Testis (tissue), 3 donors: Measurements from ENCODE around the gene ACBD4. TPM values are rescaled to one million over a fixed set of nuclear protein-coding genes. Genes with fewer than 3 reads are reported as not detected.

Experiments used
- DNase-seq: peaks from one replicate; pipeline ENCODE4 v3.0.0-alpha.2; 2019
- H3K27ac ChIP-seq, 2 donors: fragments of 200-600 bp; sonication (generic); one replicate each; pipeline ENCODE4 v1.5.1; 2019
- H3K27me3 ChIP-seq: fragments of 200-600 bp; sonication (generic); one replicate; pipeline ENCODE4 v1.5.1; 2019
- H3K36me3 ChIP-seq: fragments of 200-600 bp; sonication (generic); one replicate; pipeline ENCODE4 v1.5.1; 2017; ENCODE audit warnings: low read depth; ENCODE audit errors: missing control alignments
- H3K4me1 ChIP-seq: fragments of 200-600 bp; sonication (generic); one replicate; pipeline ENCODE4 v1.5.1; 2019
- H3K4me3 ChIP-seq, 2 donors: fragments of 200-600 bp; sonication (generic); one replicate each; pipeline ENCODE4 v1.5.1; 2017 to 2019
- H3K9me3 ChIP-seq: fragments of 200-600 bp; sonication (generic); one replicate; pipeline ENCODE4 v1.5.1; 2017
- CTCF ChIP-seq, 3 experiments: fragments of 450-650 bp in 2 of 3; fragments of 200-600 bp in 1 of 3; sonication (generic) in 1 of 3; IDR thresholded peaks; one replicate each; pipeline ENCODE4 v1.5.1; 2016 to 2019; ENCODE audit warnings: antibody characterized with exemption in 3 of 3, mild to moderate bottlenecking in 2 of 3, moderate library complexity in 1 of 3
- POLR2A ChIP-seq: fragments of 450-650 bp; IDR thresholded peaks from one replicate; pipeline ENCODE4 v1.6.1; 2017; ENCODE audit warnings: antibody characterized with exemption, mild to moderate bottlenecking, moderate library complexity
- WGBS, 2 donors: methylation state at CpG; one replicate each; pipeline ENCODE4 v1.1.5; 2018; 5-methylcytosine and 5-hydroxymethylcytosine counted together
- intact Hi-C: fragments of 100-400 bp; cut with DNase I; formaldehyde crosslinking; loops from one replicate; pipeline ENCODE4 v1.15.1; 2023; ENCODE audit warnings: low total_unique reads
- polyA plus RNA-seq: library from polyadenylated mRNA; stranded (reverse); fragments of 350-450 nt; fragmentation: Illumina TruSeq; extraction: RNeasy Lipid Tissue Mini Kit (QIAGEN cat#74804); gene quantifications from one replicate; pipeline ENCODE4 v1.2.3, GENCODE V29; 2014; ENCODE audit warnings: low read depth, low replicate concordance; ENCODE audit not compliant: insufficient read depth
- total RNA-seq, 2 donors: library from RNA; depleted of rRNA; stranded (reverse); fragments of >200 nt; gene quantifications; one replicate each; pipeline ENCODE4 v1.2.3, GENCODE V29; 2016

Gene ACBD4
- total and polyA plus RNA-seq, 3 donors from 2014 or later = 7.5 to 9.1 (median 8.3) TPM

- TF ChIP-seq CTCF (IDR thresholded peaks at IDR 0.05) (no peak), POLR2A (no peak)
- Histone ChIP-seq H3K27ac (peak overlapping the region in 1 of 2 donors; percentile 12), H3K4me1 (peaks cover 53% of the 10 kb centered on the region), H3K9me3 (no peaks in the 10 kb centered on the region), H3K36me3 (no peaks in the 10 kb centered on the region), H3K4me3 (no peak overlapping the region), H3K27me3 (no peaks in the 10 kb centered on the region)
- intact Hi-C loops = no loop called here
- DNase-seq = no peak
- WGBS, 2 donors = 48 to 54% methylated on average over 11 to 13 of the region's 13 CpGs
These were observed 28.0 kb upstream of the ACBD4 start for GRCh38 chr17:45107293-45108010.

GRCh38 chr17:45108051-45108450 is 27.4 kb upstream of the ACBD4 start:
- intact Hi-C loops = no loop called here
- no peak for DNase-seq
- Histone ChIP-seq H3K36me3 (no peaks in the 10 kb centered on the region), H3K9me3 (no peaks in the 10 kb centered on the region), H3K4me3 (no peak overlapping the region), H3K4me1 (peaks cover 47% of the 10 kb centered on the region), H3K27ac (peak overlapping the region in 1 of 2 donors; percentile 12), H3K27me3 (no peaks in the 10 kb centered on the region)
- 63 to 76% methylated on average over 6 to 9 of the region's 9 CpGs for WGBS, 2 donors
- no peak for TF ChIP-seq CTCF (IDR thresholded peaks at IDR 0.05)
- TF ChIP-seq POLR2A = no peak

GRCh38 chr17:45108595-45109521 is 26.6 kb upstream of the ACBD4 start:
- no peak for DNase-seq
- no peak overlapping the region for H3K4me3 ChIP-seq
- intact Hi-C loops = no loop called here
- no peaks in the 10 kb centered on the region for H3K9me3 ChIP-seq
- H3K36me3 ChIP-seq = no peaks in the 10 kb centered on the region
- TF ChIP-seq CTCF (IDR thresholded peaks at IDR 0.05) (no peak), POLR2A (no peak)
- 76 to 80% methylated on average over 11 to 12 of the region's 12 CpGs for WGBS, 2 donors
- no peaks in the 10 kb centered on the region for H3K27me3 ChIP-seq
- H3K4me1 ChIP-seq = peaks cover 45% of the 10 kb centered on the region
- peak overlapping the region in 1 of 2 donors; percentile 84 for H3K27ac ChIP-seq

GRCh38 chr17:45110676-45111611 is 24.5 kb upstream of the ACBD4 start:
- DNase-seq = peak; percentile 73
- H3K4me1 ChIP-seq = peaks cover 43% of the 10 kb centered on the region
- no peaks in the 10 kb centered on the region for H3K9me3 ChIP-seq
- H3K27ac ChIP-seq = peak overlapping the region; percentile 67 to 84
- no peaks in the 10 kb centered on the region for H3K27me3 ChIP-seq
- intact Hi-C loops = no loop called here
- TF ChIP-seq POLR2A (no peak), CTCF (IDR thresholded peaks at IDR 0.05) (no peak)
- H3K36me3 ChIP-seq = no peaks in the 10 kb centered on the region
- H3K4me3 ChIP-seq = no peak overlapping the region
- 33 to 41% methylated on average over 8 to 16 of the region's 16 CpGs for WGBS, 2 donors
